ENCODE measurements around the gene CHAC2. TPM values are rescaled to one million over a fixed set of nuclear protein-coding genes. Genes with fewer than 3 reads are reported as not detected.
"Not testable (repeated sequence)": the region's sequence is repeated elsewhere in the genome, so short reads cannot be mapped to it uniquely, and the experiment has no call there.

The CHAC2 gene
- 1 to 10 TPM in 10 of 12 donors, not detected in 2; 1.9 to 4.8 (median 3.2) TPM for polyA plus RNA-seq (ENCODE audit: insufficient read length in 12 of 12)
- long read RNA-seq, donor 1, partial matches to known transcripts: 0 of 1 reads
- long read RNA-seq, donor 1, other reads (novel, unspliced or antisense): 0 of 1 reads
- long read RNA-seq, donor 2, partial matches to known transcripts: 0 of 4 reads
- long read RNA-seq, donor 2, other reads (novel, unspliced or antisense): 0 of 4 reads
- long read RNA-seq, donor 3, partial matches to known transcripts: 0 of 2 reads
- long read RNA-seq, donor 3, other reads (novel, unspliced or antisense): 0 of 2 reads
- long read RNA-seq, donor 4, partial matches to known transcripts: 0 of 2 reads
- long read RNA-seq, donor 4, other reads (novel, unspliced or antisense): 0 of 2 reads
- long read RNA-seq, donor 5, partial matches to known transcripts: 0 of 2 reads
- long read RNA-seq, donor 5, other reads (novel, unspliced or antisense): 0 of 2 reads
- long read RNA-seq, donor 6, partial matches to known transcripts: 0 of 1 reads
- long read RNA-seq, donor 6, other reads (novel, unspliced or antisense): 0 of 1 reads
- long read RNA-seq, donor 7, partial matches to known transcripts: 0 of 1 reads
- long read RNA-seq, donor 7, other reads (novel, unspliced or antisense): 0 of 1 reads
- long read RNA-seq, donor 8, partial matches to known transcripts: 0 of 2 reads
- long read RNA-seq, donor 8, other reads (novel, unspliced or antisense): 0 of 2 reads
- long read RNA-seq, donor 9, partial matches to known transcripts: 0 of 1 reads
- long read RNA-seq, donor 9, other reads (novel, unspliced or antisense): 0 of 1 reads
- long read RNA-seq, donor 10: 0 reads
- long read RNA-seq, donor 11, partial matches to known transcripts: 0 of 4 reads
- long read RNA-seq, donor 11, other reads (novel, unspliced or antisense): 0 of 4 reads

- DNase-seq: peak; percentile 85
Observed at GRCh38 chr2:53767405-53768241, at the start of gene CHAC2. Gene CHAC2, plus strand, starts transcription at chr2:53767804. Its CDS starts 83 bp downstream, at chr2:53767887.

GRCh38 chr2:53720944-53721343, 46.7 kb upstream of the CHAC2 start:
- not testable (repeated sequence) for DNase-seq

- no peak for DNase-seq
Observed at GRCh38 chr2:53724536-53724935, 43.1 kb upstream of the CHAC2 start.

- no peak for DNase-seq
Observed at GRCh38 chr2:53725662-53726061, 41.9 kb upstream of the CHAC2 start.

GRCh38 chr2:53727921-53728320, 39.7 kb upstream of the CHAC2 start:
- DNase-seq: no peak

- DNase-seq: no peak
Observed at GRCh38 chr2:53729143-53729762, 38.4 kb upstream of the CHAC2 start.

GRCh38 chr2:53737091-53737490, 30.5 kb upstream of the CHAC2 start:
- no peak for DNase-seq

GRCh38 chr2:53739032-53739431, 28.6 kb upstream of the CHAC2 start:
- no peak for DNase-seq

- peak; percentile 12 for DNase-seq
Observed at GRCh38 chr2:53740170-53740569, 27.4 kb upstream of the CHAC2 start.

- DNase-seq: no peak
Observed at GRCh38 chr2:53744395-53745065, 23.1 kb upstream of the CHAC2 start.

GRCh38 chr2:53750041-53750768, 17.4 kb upstream of the CHAC2 start:
- peak; percentile 36 for DNase-seq

GRCh38 chr2:53751728-53752127, 15.9 kb upstream of the CHAC2 start:
- DNase-seq: no peak

- no peak for DNase-seq
Observed at GRCh38 chr2:53752385-53752784, 15.2 kb upstream of the CHAC2 start.

- DNase-seq: no peak
Observed at GRCh38 chr2:53753041-53753440, 14.6 kb upstream of the CHAC2 start.

- no peak for DNase-seq
Observed at GRCh38 chr2:53755121-53755520, 12.5 kb upstream of the CHAC2 start.

GRCh38 chr2:53756644-53757043, 11.0 kb upstream of the CHAC2 start:
- no peak for DNase-seq

GRCh38 chr2:53757206-53757605, 10.4 kb upstream of the CHAC2 start:
- not testable (repeated sequence) for DNase-seq

GRCh38 chr2:53765767-53766166, 1.8 kb upstream of the CHAC2 start:
- no peak for DNase-seq

- DNase-seq: no peak
Observed at GRCh38 chr2:53768242-53768542, 588 bp downstream of the CHAC2 start.

GRCh38 chr2:53769318-53769945, 1.8 kb downstream of the CHAC2 start:
- no peak for DNase-seq

Data from muscle of arm (tissue), 14 donors.